ENCODE measurements around the gene CYS1. TPM values are rescaled to one million over a fixed set of nuclear protein-coding genes. Genes with fewer than 3 reads are reported as not detected.

Gene CYS1
- total RNA-seq, 2 experiments from 2014 or later, result 0.07 TPM; not detected in 1

- Mint-ChIP-seq H3K4me3 (no peak overlapping the region), H3K4me1 (ENCODE audit: low read depth) (peaks cover 4% of the 10 kb centered on the region), H3K27me3 (peaks cover 24% of the 10 kb centered on the region), H3K9me3 (peaks cover 6% of the 10 kb centered on the region), H3K27ac (no peak overlapping the region), H3K36me3 (no peaks in the 10 kb centered on the region)
- intact Hi-C loops (cut with micrococcal nuclease), result no loop called here
- DNase-seq, result no peak
- POLR2A ChIA-PET, result interaction anchor here (0.7 kb wide), 1 partner anchor 376 kb away, joined by 4 read pairs; no protein-coding TSS in a partner anchor
- CTCF ChIA-PET, result interaction anchor here (0.6 to 8.8 kb wide), 34 partner anchors 9 to 1696 kb away, joined by 3 to 214 read pairs (median 6); partner anchors contain the start of genes CYS1 and RRM2
Measured at GRCh38 chr2:10071595-10071994, 8.6 kb downstream of the CYS1 start.

- Mint-ChIP-seq H3K9me3 (peaks cover 6% of the 10 kb centered on the region), H3K27ac (no peak overlapping the region), H3K27me3 (peaks cover 20% of the 10 kb centered on the region), H3K4me1 (ENCODE audit: low read depth) (peaks cover 4% of the 10 kb centered on the region), H3K36me3 (no peaks in the 10 kb centered on the region), H3K4me3 (no peak overlapping the region)
- no peak for DNase-seq
- intact Hi-C loops (cut with micrococcal nuclease), result no loop called here
- ChIA-PET POLR2A (interaction anchor here (0.7 kb wide), 1 partner anchor 376 kb away, joined by 4 read pairs; no protein-coding TSS in a partner anchor), CTCF (interaction anchor here (0.6 to 8.8 kb wide), 19 partner anchors 11 to 1696 kb away, joined by 3 to 214 read pairs (median 9); partner anchors contain the start of gene RRM2)
Measured at GRCh38 chr2:10071176-10071575, 9.0 kb downstream of the CYS1 start.

- no peak overlapping the region for H3K27ac Mint-ChIP-seq
- H3K27me3 Mint-ChIP-seq, result peaks cover 3% of the 10 kb centered on the region
- DNase-seq, result no peak
- ChIA-PET CTCF (interaction anchor here (1.2 to 8.8 kb wide), 5 partner anchors 29 to 366 kb away, joined by 4 to 214 read pairs (median 5); no protein-coding TSS in a partner anchor), POLR2A (no interaction called here)
- H3K9me3 Mint-ChIP-seq, result peaks cover 6% of the 10 kb centered on the region
- no peaks in the 10 kb centered on the region for H3K36me3 Mint-ChIP-seq
- H3K4me1 Mint-ChIP-seq (ENCODE audit: low read depth), result peaks cover 4% of the 10 kb centered on the region
- intact Hi-C loops (cut with micrococcal nuclease), result no loop called here
- H3K4me3 Mint-ChIP-seq, result no peak overlapping the region
Measured at GRCh38 chr2:10067881-10068280, 12.3 kb downstream of the CYS1 start.

GRCh38 chr2:10067330-10067729 is 12.9 kb downstream of the CYS1 start:
- ChIA-PET CTCF (interaction anchor here (1.0 to 8.8 kb wide), 7 partner anchors 12 to 367 kb away, joined by 3 to 214 read pairs (median 5); no protein-coding TSS in a partner anchor), POLR2A (no interaction called here)
- intact Hi-C loops (cut with micrococcal nuclease), result no loop called here
- no peaks in the 10 kb centered on the region for H3K27me3 Mint-ChIP-seq
- peaks cover 6% of the 10 kb centered on the region for H3K9me3 Mint-ChIP-seq
- no peak overlapping the region for H3K27ac Mint-ChIP-seq
- H3K4me3 Mint-ChIP-seq, result no peak overlapping the region
- no peaks in the 10 kb centered on the region for H3K4me1 Mint-ChIP-seq (ENCODE audit: low read depth)
- DNase-seq, result no peak
- H3K36me3 Mint-ChIP-seq, result no peaks in the 10 kb centered on the region

GRCh38 chr2:10065773-10066055 is 14.5 kb downstream of the CYS1 start:
- ChIA-PET CTCF (interaction anchor here (1.3 to 1.7 kb wide), 2 partner anchors 31 to 82 kb away, joined by 5 to 8 read pairs; no protein-coding TSS in a partner anchor), POLR2A (no interaction called here)
- intact Hi-C loops (cut with micrococcal nuclease), result no loop called here
- Mint-ChIP-seq H3K27ac (no peak overlapping the region), H3K4me1 (ENCODE audit: low read depth) (no peaks in the 10 kb centered on the region), H3K4me3 (no peak overlapping the region), H3K27me3 (no peaks in the 10 kb centered on the region), H3K36me3 (no peaks in the 10 kb centered on the region), H3K9me3 (peaks cover 6% of the 10 kb centered on the region)
- DNase-seq, result no peak

- no peaks in the 10 kb centered on the region for H3K36me3 Mint-ChIP-seq
- no peak for DNase-seq
- H3K4me1 Mint-ChIP-seq (ENCODE audit: low read depth), result no peaks in the 10 kb centered on the region
- H3K4me3 Mint-ChIP-seq, result no peak overlapping the region
- CTCF ChIA-PET, result interaction anchor here (1.1 to 1.7 kb wide), 3 partner anchors 32 to 370 kb away, joined by 3 to 8 read pairs (median 5); no protein-coding TSS in a partner anchor
- H3K27me3 Mint-ChIP-seq, result no peaks in the 10 kb centered on the region
- no peak overlapping the region for H3K27ac Mint-ChIP-seq
- peaks cover 6% of the 10 kb centered on the region for H3K9me3 Mint-ChIP-seq
- intact Hi-C loops (cut with micrococcal nuclease), result no loop called here
- POLR2A ChIA-PET, result no interaction called here
Measured at GRCh38 chr2:10064932-10065772, 15.1 kb downstream of the CYS1 start.

- ChIA-PET POLR2A (no interaction called here), CTCF (interaction anchor here (1.2 kb wide), 1 partner anchor 34 kb away, joined by 3 read pairs; no protein-coding TSS in a partner anchor)
- intact Hi-C loops (cut with micrococcal nuclease), result no loop called here
- Mint-ChIP-seq H3K4me3 (no peak overlapping the region), H3K4me1 (ENCODE audit: low read depth) (no peaks in the 10 kb centered on the region), H3K9me3 (peaks cover 6% of the 10 kb centered on the region), H3K36me3 (no peaks in the 10 kb centered on the region), H3K27ac (no peak overlapping the region), H3K27me3 (no peaks in the 10 kb centered on the region)
- no peak for DNase-seq
Measured at GRCh38 chr2:10063566-10063965, 16.6 kb downstream of the CYS1 start.

- ChIA-PET CTCF (interaction anchor here (1.2 kb wide), 1 partner anchor 34 kb away, joined by 3 read pairs; no protein-coding TSS in a partner anchor), POLR2A (no interaction called here)
- no peak for DNase-seq
- Mint-ChIP-seq H3K27ac (no peak overlapping the region), H3K9me3 (peaks cover 3% of the 10 kb centered on the region), H3K4me3 (no peak overlapping the region), H3K36me3 (no peaks in the 10 kb centered on the region), H3K4me1 (ENCODE audit: low read depth) (no peaks in the 10 kb centered on the region), H3K27me3 (no peaks in the 10 kb centered on the region)
- intact Hi-C loops (cut with micrococcal nuclease), result no loop called here
Measured at GRCh38 chr2:10062931-10063365, 17.3 kb downstream of the CYS1 start.

- Mint-ChIP-seq H3K9me3 (no peaks in the 10 kb centered on the region), H3K4me3 (no peak overlapping the region)
- intact Hi-C loops (cut with micrococcal nuclease), result no loop called here
Measured at GRCh38 chr2:10061221-10061925, 18.8 kb downstream of the CYS1 start.

GRCh38 chr2:10059552-10060335 is 20.5 kb downstream of the CYS1 start:
- Mint-ChIP-seq H3K36me3 (peaks cover 1% of the 10 kb centered on the region), H3K27ac (no peak overlapping the region), H3K9me3 (no peaks in the 10 kb centered on the region), H3K27me3 (no peaks in the 10 kb centered on the region), H3K4me1 (ENCODE audit: low read depth) (peaks cover 1% of the 10 kb centered on the region), H3K4me3 (no peak overlapping the region)
- ChIA-PET POLR2A (no interaction called here), CTCF (interaction anchor here (1.1 to 4.2 kb wide), 3 partner anchors 12 to 14 kb away, joined by 3 to 17 read pairs (median 15); no protein-coding TSS in a partner anchor)
- DNase-seq, result no peak
- intact Hi-C loops (cut with micrococcal nuclease), result no loop called here

More at GRCh38 chr2:10061221-10061925, 18.8 kb downstream of the CYS1 start:
- ChIA-PET POLR2A (no interaction called here), CTCF (interaction anchor here (4.2 kb wide), 1 partner anchor 10 kb away, joined by 17 read pairs; no protein-coding TSS in a partner anchor)
- H3K36me3 Mint-ChIP-seq, result no peaks in the 10 kb centered on the region
- peaks cover 1% of the 10 kb centered on the region for H3K4me1 Mint-ChIP-seq (ENCODE audit: low read depth)
- H3K27me3 Mint-ChIP-seq, result no peaks in the 10 kb centered on the region
- H3K27ac Mint-ChIP-seq, result no peak overlapping the region
- no peak for DNase-seq

- intact Hi-C loops (cut with micrococcal nuclease), result no loop called here
- CTCF ChIA-PET, result interaction anchor here (2.4 to 4.2 kb wide), 3 partner anchors 12 to 75 kb away, joined by 15 to 17 read pairs (median 16); no protein-coding TSS in a partner anchor
- H3K4me1 Mint-ChIP-seq (ENCODE audit: low read depth), result peaks cover 1% of the 10 kb centered on the region
Measured at GRCh38 chr2:10059016-10059351, 21.2 kb downstream of the CYS1 start.

More at GRCh38 chr2:10059016-10059351, 21.2 kb downstream of the CYS1 start:
- Mint-ChIP-seq H3K27ac (no peak overlapping the region), H3K4me3 (no peak overlapping the region), H3K27me3 (no peaks in the 10 kb centered on the region), H3K9me3 (no peaks in the 10 kb centered on the region), H3K36me3 (peaks cover 5% of the 10 kb centered on the region)
- POLR2A ChIA-PET, result no interaction called here
- no peak for DNase-seq
